GM23248 (cell line): ENCODE measurements around the gene MLLT10. TPM values are rescaled to one million over a fixed set of nuclear protein-coding genes. Genes with fewer than 3 reads are reported as not detected.
"Not testable (repeated sequence)": the region's sequence is repeated elsewhere in the genome, so short reads cannot be mapped to it uniquely, and the experiment has no call there.

Experiments used
- DNase-seq: peaks from one replicate; pipeline ENCODE4 v3.0.0-alpha.2; 2015
- H2AFZ ChIP-seq: fragments of 200-600 bp; sonication (generic); 2 replicates; pipeline ENCODE4 v1.6.1; 2016; ENCODE audit warnings: antibody characterized with exemption
- H3F3A ChIP-seq: fragments of 200-600 bp; sonication (generic); 2 replicates; pipeline ENCODE4 v1.6.1; 2016; ENCODE audit warnings: mild to moderate bottlenecking, antibody characterized with exemption, mixed run types; ENCODE audit not compliant: insufficient read depth
- H3K27ac ChIP-seq: fragments of 200-600 bp; sonication (generic); 2 replicates; pipeline ENCODE4 v1.5.1; 2016; ENCODE audit warnings: mild to moderate bottlenecking
- H3K27me3 ChIP-seq: fragments of 200-600 bp; sonication (generic); replicated peaks from 2 replicates; pipeline ENCODE4 v1.6.1; 2016; ENCODE audit warnings: mild to moderate bottlenecking; ENCODE audit not compliant: insufficient read depth
- H3K36me3 ChIP-seq: fragments of 200-600 bp; sonication (generic); 2 replicates; pipeline ENCODE4 v1.6.1; 2016; ENCODE audit warnings: low read depth, mild to moderate bottlenecking
- H3K4me1 ChIP-seq: fragments of 200-600 bp; sonication (generic); 2 replicates; pipeline ENCODE4 v1.6.1; 2016; ENCODE audit warnings: mild to moderate bottlenecking; ENCODE audit not compliant: insufficient read depth
- H3K4me2 ChIP-seq: fragments of 200-600 bp; sonication (generic); one replicate; pipeline ENCODE4 v1.6.1; 2016; ENCODE audit warnings: mild to moderate bottlenecking; ENCODE audit not compliant: unreplicated experiment
- H3K4me3 ChIP-seq: fragments of 200-600 bp; sonication (generic); 2 replicates; pipeline ENCODE4 v1.5.1; 2016; ENCODE audit warnings: mild to moderate bottlenecking
- H3K79me2 ChIP-seq: fragments of 200-600 bp; sonication (generic); 2 replicates; pipeline ENCODE4 v1.6.1; 2016; ENCODE audit warnings: mild to moderate bottlenecking; ENCODE audit not compliant: insufficient read depth
- H3K9ac ChIP-seq: fragments of 200-600 bp; sonication (generic); 2 replicates; pipeline ENCODE4 v1.6.1; 2016; ENCODE audit warnings: mild to moderate bottlenecking
- H3K9me2 ChIP-seq: fragments of 200-600 bp; sonication (generic); 2 replicates; pipeline ENCODE4 v1.6.1; 2016; ENCODE audit warnings: mixed run types, mild to moderate bottlenecking, moderate library complexity; ENCODE audit not compliant: insufficient read depth
- H3K9me3 ChIP-seq: fragments of 200-600 bp; sonication (generic); one replicate; pipeline ENCODE4 v1.6.1; 2017; ENCODE audit warnings: low read depth
- H4K20me1 ChIP-seq: fragments of 200-600 bp; sonication (generic); 2 replicates; pipeline ENCODE4 v1.6.0; 2016; ENCODE audit not compliant: insufficient read depth
- EZH2 ChIP-seq: fragments of 200-600 bp; sonication (generic); IDR thresholded peaks from 2 replicates; pipeline ENCODE4 v1.6.1; 2018; ENCODE audit warnings: antibody characterized with exemption, mild to moderate bottlenecking; ENCODE audit not compliant: insufficient read depth, poor library complexity, severe bottlenecking
- EZH2phosphoT487 ChIP-seq: fragments of 200-600 bp; sonication (generic); IDR thresholded peaks from 2 replicates; pipeline ENCODE4 v1.6.1; 2018; ENCODE audit warnings: antibody characterized with exemption, moderate library complexity, mild to moderate bottlenecking, low read depth; ENCODE audit not compliant: insufficient read depth
- WGBS, 2 experiments: methylation state at CpG; one replicate each; pipeline ENCODE4 v1.1.6; 2015 to 2017; ENCODE audit warnings: low lambda C conversion rate in 2 of 2, low coverage in 1 of 2; ENCODE audit errors: missing lambda C conversion rate in 2 of 2; 5-methylcytosine and 5-hydroxymethylcytosine counted together
- in situ Hi-C: fragments of 300-500 bp; cut with MboI; formaldehyde crosslinking; loops from 2 replicates; pipeline ENCODE4 v1.15.0; 2020
- polyA plus RNA-seq: library from polyadenylated mRNA; unstranded; fragments of >200 nt; fragmentation: Nextera tagmentation; extraction: Ambion mirVana; gene quantifications from 2 replicates; pipeline ENCODE4 v1.2.1, GENCODE V29; 2016
- total RNA-seq: library from RNA; depleted of rRNA; stranded (reverse); fragments of >200 nt; shearing (Covaris generic); gene quantifications from 2 replicates; pipeline ENCODE4 v1.2.3, GENCODE V29; 2014

MLLT10 gene
- total and polyA plus RNA-seq, 2 experiments from 2014 or later = 8.9 to 19.8 TPM

GRCh38 chr10:21614000-21614399 lies 80.0 kb downstream of the MLLT10 start:
- H3K36me3 ChIP-seq = peaks cover 33% of the 10 kb centered on the region
- H3K9me3 ChIP-seq = no peaks in the 10 kb centered on the region
- no peak for DNase-seq
- H4K20me1 ChIP-seq = no peaks in the 10 kb centered on the region
- no peak overlapping the region for H3K9ac ChIP-seq
- in situ Hi-C loops = no loop called here
- no peak overlapping the region for H3K4me3 ChIP-seq
- no peaks in the 10 kb centered on the region for H3K9me2 ChIP-seq
- no peaks in the 10 kb centered on the region for H3K27me3 ChIP-seq
- peaks cover 93% of the 10 kb centered on the region for H3K79me2 ChIP-seq
- H3K4me2 ChIP-seq = no peak overlapping the region
- H3K27ac ChIP-seq = no peak overlapping the region
- H3F3A ChIP-seq = no peaks in the 10 kb centered on the region
- H2AFZ ChIP-seq = no peak overlapping the region
- TF ChIP-seq EZH2phosphoT487 (no peak), EZH2 (no peak)
- no peaks in the 10 kb centered on the region for H3K4me1 ChIP-seq
- WGBS, 2 experiments = 96 to 98% methylated on average over 3 of the region's 3 CpGs

DNA sequence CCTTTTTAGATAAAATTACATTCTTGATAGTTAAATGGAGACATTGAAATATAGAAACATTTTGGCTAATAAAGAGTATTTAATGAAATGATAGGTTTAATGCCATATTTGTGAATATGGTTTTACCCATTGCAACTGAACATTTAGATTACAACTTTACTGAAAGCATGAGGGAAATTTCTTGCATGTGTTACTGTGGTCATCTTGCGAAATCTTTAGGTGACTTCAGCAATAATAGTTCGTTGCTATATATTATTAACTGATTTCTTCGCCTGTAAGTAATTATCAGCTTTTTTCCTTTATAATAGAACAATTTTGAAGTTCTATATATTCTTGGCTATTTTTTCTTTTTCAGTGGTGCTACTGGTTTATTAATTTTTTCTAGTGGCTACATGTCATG lies 83.2 kb downstream of the MLLT10 start:
- Histone ChIP-seq H3F3A (no peaks in the 10 kb centered on the region), H3K36me3 (peaks cover 28% of the 10 kb centered on the region), H3K9ac (no peak overlapping the region), H4K20me1 (no peaks in the 10 kb centered on the region), H3K79me2 (peaks cover 78% of the 10 kb centered on the region), H3K27ac (no peak overlapping the region), H3K9me3 (no peaks in the 10 kb centered on the region), H3K4me3 (no peak overlapping the region), H3K9me2 (no peaks in the 10 kb centered on the region), H2AFZ (no peak overlapping the region), H3K27me3 (no peaks in the 10 kb centered on the region), H3K4me1 (no peaks in the 10 kb centered on the region), H3K4me2 (no peak overlapping the region)
- 93 to 96% methylated on average over 3 of the region's 3 CpGs for whole genome bisulfite sequencing, 2 experiments
- no peak for TF ChIP-seq EZH2phosphoT487
- TF ChIP-seq EZH2 = no peak
- peak; percentile 22 for DNase-seq
- in situ Hi-C loops = no loop called here

- Histone ChIP-seq H3K36me3 (peaks cover 15% of the 10 kb centered on the region), H3K79me2 (peaks cover 65% of the 10 kb centered on the region), H3K4me2 (no peak overlapping the region), H3K9ac (no peak overlapping the region), H3F3A (peaks cover 18% of the 10 kb centered on the region; the same call in 1 of the 2 replicates), H3K27ac (no peak overlapping the region), H2AFZ (no peak overlapping the region), H3K27me3 (no peaks in the 10 kb centered on the region), H3K4me3 (no peak overlapping the region), H3K4me1 (no peaks in the 10 kb centered on the region), H4K20me1 (no peaks in the 10 kb centered on the region), H3K9me2 (no peaks in the 10 kb centered on the region), H3K9me3 (no peaks in the 10 kb centered on the region)
- in situ Hi-C loops = no loop called here
- WGBS, 2 experiments = 45 to 74% methylated on average over 1 of the region's 1 CpG
- no peak for DNase-seq
- TF ChIP-seq EZH2phosphoT487 = no peak
- no peak for TF ChIP-seq EZH2
Measured at GRCh38 chr10:21623291-21623690, 89.3 kb downstream of the MLLT10 start.

DNA sequence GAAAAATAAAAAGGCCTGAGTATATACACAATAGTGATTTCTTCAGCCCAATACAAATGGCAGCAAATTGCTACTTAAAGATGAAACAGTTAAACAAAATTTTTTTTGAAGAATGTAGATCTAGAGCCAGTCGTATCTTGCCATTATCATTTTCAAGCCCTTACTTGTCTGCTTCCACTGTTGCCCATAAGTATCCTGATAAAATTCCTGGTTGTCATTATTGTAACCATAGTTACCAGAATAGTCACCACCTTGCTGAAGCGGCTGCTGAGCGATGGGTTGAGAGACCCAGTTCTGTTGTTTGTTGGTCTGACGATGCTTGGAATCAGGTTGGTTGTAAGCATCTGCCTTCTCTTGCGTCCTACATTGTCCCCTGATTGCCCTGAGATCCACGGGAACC lies 90.4 kb downstream of the MLLT10 start:
- H3K4me3 ChIP-seq, H3K27me3 ChIP-seq, H3K27ac ChIP-seq, H3K4me1 ChIP-seq, H3K9ac ChIP-seq, H2AFZ ChIP-seq, in situ Hi-C loops, H3K9me2 ChIP-seq, H3K4me2 ChIP-seq, H3K9me3 ChIP-seq, DNase-seq, H4K20me1 ChIP-seq: not testable (repeated sequence)
- Histone ChIP-seq H3K79me2 (peaks cover 63% of the 10 kb centered on the region), H3K36me3 (peaks cover 15% of the 10 kb centered on the region), H3F3A (peaks cover 18% of the 10 kb centered on the region; the same call in 1 of the 2 replicates)
- 97 to 99% methylated on average over 6 of the region's 6 CpGs for WGBS, 2 experiments

DNA sequence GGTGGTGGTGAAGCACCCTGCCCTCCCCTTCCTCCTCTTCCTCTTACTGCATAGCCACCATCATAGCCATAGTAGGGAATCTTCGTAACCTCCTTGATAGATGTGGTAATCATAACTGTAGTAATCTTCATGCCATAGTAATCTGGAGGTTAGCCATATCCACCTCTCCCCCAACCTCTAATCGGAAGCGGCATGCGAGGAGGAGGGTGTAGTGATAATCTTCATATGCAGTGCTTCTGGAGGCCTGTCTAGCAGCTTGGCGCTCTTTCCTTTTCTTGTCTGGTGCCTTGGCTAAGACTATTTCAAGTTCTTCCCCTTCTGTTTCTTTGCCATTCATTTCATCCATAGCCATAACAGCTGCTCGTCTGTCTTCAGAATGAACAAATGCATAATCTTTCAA lies 90.9 kb downstream of the MLLT10 start:
- TF ChIP-seq EZH2phosphoT487 (no peak), EZH2 (no peak)
- Histone ChIP-seq H3K4me3 (no peak overlapping the region), H3K9me2 (no peaks in the 10 kb centered on the region), H3K27ac (no peak overlapping the region), H3K4me2 (no peak overlapping the region), H3K36me3 (peaks cover 15% of the 10 kb centered on the region), H3F3A (peaks cover 18% of the 10 kb centered on the region; the same call in 1 of the 2 replicates), H4K20me1 (no peaks in the 10 kb centered on the region), H3K9ac (no peak overlapping the region), H3K4me1 (no peaks in the 10 kb centered on the region), H2AFZ (no peak overlapping the region), H3K79me2 (peaks cover 63% of the 10 kb centered on the region), H3K27me3 (no peaks in the 10 kb centered on the region), H3K9me3 (no peaks in the 10 kb centered on the region)
- DNase-seq = no peak
- in situ Hi-C loops = no loop called here
- WGBS, 2 experiments = 97 to 98% methylated on average over 6 of the region's 6 CpGs
